HEK293 (cell line): ENCODE data around the gene KCTD7.

ENCODE experiments used
- BCL11B ChIP-seq: fragments of 450-650 bp; formaldehyde crosslinking; IDR thresholded peaks from 2 replicates; pipeline ENCODE4 v1.5.1; 2016; ENCODE audit warnings: low read depth, missing biosample characterization, missing genetic modification characterization
- GLI4 ChIP-seq: fragments of 450-650 bp; formaldehyde crosslinking; IDR thresholded peaks from 2 replicates; pipeline ENCODE4 v1.5.1; 2016; ENCODE audit warnings: missing biosample characterization, missing genetic modification characterization
- KLF16 ChIP-seq: fragments of 450-650 bp; formaldehyde crosslinking; IDR thresholded peaks from 2 replicates; pipeline ENCODE4 v1.5.1; 2017; ENCODE audit warnings: missing biosample characterization, missing genetic modification characterization
- SP7 ChIP-seq: fragments of 450-650 bp; formaldehyde crosslinking; IDR thresholded peaks from 2 replicates; pipeline ENCODE4 v1.5.1; 2016; ENCODE audit warnings: missing biosample characterization, missing genetic modification characterization
- ZIC2 ChIP-seq: fragments of 450-650 bp; formaldehyde crosslinking; IDR thresholded peaks from 2 replicates; pipeline ENCODE4 v1.5.1; 2016; ENCODE audit warnings: missing biosample characterization, missing genetic modification characterization
- ZNF146 ChIP-seq: fragments of 450-650 bp; formaldehyde crosslinking; IDR thresholded peaks from 2 replicates; pipeline ENCODE4 v1.5.1; 2016; ENCODE audit warnings: missing biosample characterization, missing genetic modification characterization
- ZNF2 ChIP-seq: fragments of 450-650 bp; formaldehyde crosslinking; IDR thresholded peaks from 2 replicates; pipeline ENCODE4 v1.5.1; 2016; ENCODE audit warnings: missing biosample characterization, missing genetic modification characterization
- ZNF202 ChIP-seq: fragments of 450-650 bp; formaldehyde crosslinking; IDR thresholded peaks from 2 replicates; pipeline ENCODE4 v1.5.1; 2016; ENCODE audit warnings: missing biosample characterization, missing genetic modification characterization, borderline replicate concordance
- ZNF266 ChIP-seq: fragments of 450-650 bp; formaldehyde crosslinking; IDR thresholded peaks from 2 replicates; pipeline ENCODE4 v1.5.1; 2016; ENCODE audit warnings: missing biosample characterization, missing genetic modification characterization, low read depth
- ZNF324 ChIP-seq: fragments of 450-650 bp; formaldehyde crosslinking; IDR thresholded peaks from 2 replicates; pipeline ENCODE4 v1.5.1; 2016; ENCODE audit warnings: missing biosample characterization, missing genetic modification characterization
- ZNF354C ChIP-seq: fragments of 450-650 bp; formaldehyde crosslinking; IDR thresholded peaks from 2 replicates; pipeline ENCODE4 v1.5.1; 2016; ENCODE audit warnings: missing biosample characterization, missing genetic modification characterization, low read depth, borderline replicate concordance
- ZNF423 ChIP-seq: fragments of 450-650 bp; formaldehyde crosslinking; IDR thresholded peaks from 2 replicates; pipeline ENCODE4 v1.5.1; 2016; ENCODE audit warnings: missing biosample characterization, missing genetic modification characterization
- ZNF473 ChIP-seq: fragments of 450-650 bp; formaldehyde crosslinking; IDR thresholded peaks from 2 replicates; pipeline ENCODE4 v1.5.1; 2017; ENCODE audit warnings: missing biosample characterization, missing genetic modification characterization
- ZNF48 ChIP-seq: fragments of 450-650 bp; formaldehyde crosslinking; IDR thresholded peaks from 2 replicates; pipeline ENCODE4 v1.5.1; 2016; ENCODE audit warnings: missing biosample characterization, missing genetic modification characterization
- ZNF501 ChIP-seq: fragments of 450-650 bp; formaldehyde crosslinking; IDR thresholded peaks from 2 replicates; pipeline ENCODE4 v1.5.1; 2016; ENCODE audit warnings: missing biosample characterization, missing genetic modification characterization
- ZNF549 ChIP-seq: fragments of 450-650 bp; IDR thresholded peaks from 2 replicates; pipeline ENCODE4 v1.5.1; 2018; ENCODE audit warnings: missing biosample characterization, missing genetic modification characterization, mild to moderate bottlenecking, inconsistent platforms, moderate library complexity
- ZNF623 ChIP-seq: fragments of 450-650 bp; formaldehyde crosslinking; IDR thresholded peaks from 2 replicates; pipeline ENCODE4 v1.5.1; 2016; ENCODE audit warnings: missing biosample characterization, missing genetic modification characterization
- ZNF664 ChIP-seq: fragments of 450-650 bp; formaldehyde crosslinking; IDR thresholded peaks from 2 replicates; pipeline ENCODE4 v1.5.1; 2016; ENCODE audit warnings: missing biosample characterization, missing genetic modification characterization
- ZNF76 ChIP-seq: fragments of 450-650 bp; formaldehyde crosslinking; IDR thresholded peaks from 2 replicates; pipeline ENCODE4; 2016; ENCODE audit warnings: low read depth, missing biosample characterization, missing genetic modification characterization, borderline replicate concordance
- ZXDB ChIP-seq: fragments of 450-650 bp; formaldehyde crosslinking; IDR thresholded peaks from 2 replicates; pipeline ENCODE4 v1.5.1; 2016; ENCODE audit warnings: missing biosample characterization, missing genetic modification characterization
- TF ChIP-seq, protein P1 (sequence below): fragments of 450-650 bp; formaldehyde crosslinking; IDR thresholded peaks from 2 replicates; pipeline ENCODE4 v1.5.1; 2016; ENCODE audit warnings: missing biosample characterization, missing genetic modification characterization
- TF ChIP-seq, protein P2 (sequence below): fragments of 450-650 bp; formaldehyde crosslinking; IDR thresholded peaks from 2 replicates; pipeline ENCODE4 v1.5.1; 2016; ENCODE audit warnings: missing biosample characterization, missing genetic modification characterization, borderline replicate concordance
- TF ChIP-seq, protein P3 (sequence below): fragments of 450-650 bp; formaldehyde crosslinking; IDR thresholded peaks from 2 replicates; pipeline ENCODE4 v1.5.1; 2016; ENCODE audit warnings: missing biosample characterization, missing genetic modification characterization
- TF ChIP-seq, protein P4 (sequence below): fragments of 450-650 bp; formaldehyde crosslinking; IDR thresholded peaks from 2 replicates; pipeline ENCODE4 v1.5.1; 2016; ENCODE audit warnings: missing biosample characterization, missing genetic modification characterization
- TF ChIP-seq, protein P5 (sequence below): fragments of 450-650 bp; formaldehyde crosslinking; IDR thresholded peaks from 2 replicates; pipeline ENCODE4 v1.5.1; 2016; ENCODE audit warnings: missing biosample characterization, missing genetic modification characterization
- TF ChIP-seq, protein P6 (sequence below): fragments of 450-650 bp; formaldehyde crosslinking; IDR thresholded peaks from 2 replicates; pipeline ENCODE4 v1.5.1; 2016; ENCODE audit warnings: missing biosample characterization, missing genetic modification characterization

The KCTD7 gene

DNA sequence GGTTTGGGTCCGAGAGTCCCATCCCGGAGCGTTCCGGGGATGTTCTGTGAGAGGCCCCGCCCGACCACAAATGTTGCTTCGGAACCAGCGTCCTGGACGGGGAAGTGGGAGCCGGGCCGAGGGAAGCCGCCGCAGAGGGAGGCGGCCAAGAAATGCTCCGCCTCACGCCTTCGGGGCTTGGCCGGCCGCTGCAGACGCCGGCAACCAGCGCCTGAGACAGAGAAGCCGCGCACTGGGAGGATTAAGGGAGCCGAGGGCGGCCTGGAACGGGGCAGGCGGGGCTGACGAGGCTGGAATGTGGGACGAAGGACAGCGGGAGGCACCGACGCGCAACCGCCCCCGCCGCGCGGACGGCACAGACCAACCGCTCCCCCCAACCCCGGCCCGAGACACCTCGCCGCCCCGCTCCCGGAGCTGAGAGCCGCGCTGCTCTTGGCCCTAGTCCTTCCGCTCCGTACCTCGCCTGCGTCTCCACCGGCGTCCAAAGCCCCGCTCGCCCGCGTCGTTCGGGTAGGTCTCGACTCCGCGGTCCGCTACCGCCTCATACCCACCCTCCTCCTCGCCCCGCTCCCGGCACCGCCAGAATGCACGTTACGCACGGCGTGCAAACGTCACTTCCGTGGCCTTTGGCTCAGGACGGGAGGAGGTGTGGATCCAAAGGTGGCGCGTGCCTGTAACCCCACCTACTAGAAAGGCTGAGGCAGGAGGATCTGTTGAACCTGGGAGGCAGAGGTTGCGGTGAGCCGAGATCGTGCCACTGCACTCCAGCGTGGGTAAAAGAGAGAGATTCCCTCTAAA is 36.7 kb upstream of the KCTD7 start (continued):
- TF ChIP-seq ZNF623 (no peak), ZNF423 (tag by site-specific recombination) (no peak), ZNF473 (tag by site-specific recombination) (no peak), KLF16 (0 out of 2 replicates have a peak, but pooled peaks have one; percentile 74), ZNF266 (tag by site-specific recombination) (no peak), GLI4 (tag by site-specific recombination) (no peak; the same call in 1 of the 2 replicates), ZNF501 (peak; percentile 83; the same call in 1 of the 2 replicates), ZNF76 (tag by site-specific recombination) (peak; percentile 90), ZNF2 (tag by site-specific recombination) (0 out of 2 replicates have a peak, but pooled peaks have one; percentile 43), ZNF324 (tag by site-specific recombination) (0 out of 2 replicates have a peak, but pooled peaks have one; percentile 44), ZNF202 (tag by site-specific recombination) (no peak), BCL11B (tag by site-specific recombination) (no peak), ZNF146 (tag by site-specific recombination) (peak; percentile 28; the same call in 1 of the 2 replicates), ZNF549 (tag by site-specific recombination) (no peak), ZIC2 (peak; percentile 53), ZXDB (tag by site-specific recombination) (peak; percentile 32; the same call in 1 of the 2 replicates), SP7 (tag by site-specific recombination) (peak; percentile 9; the same call in 1 of the 2 replicates), ZNF664 (tag by site-specific recombination) (no peak), ZNF48 (tag by site-specific recombination) (no peak), ZNF354C (tag by site-specific recombination) (no peak)
- TF ChIP-seq, protein P1, sequence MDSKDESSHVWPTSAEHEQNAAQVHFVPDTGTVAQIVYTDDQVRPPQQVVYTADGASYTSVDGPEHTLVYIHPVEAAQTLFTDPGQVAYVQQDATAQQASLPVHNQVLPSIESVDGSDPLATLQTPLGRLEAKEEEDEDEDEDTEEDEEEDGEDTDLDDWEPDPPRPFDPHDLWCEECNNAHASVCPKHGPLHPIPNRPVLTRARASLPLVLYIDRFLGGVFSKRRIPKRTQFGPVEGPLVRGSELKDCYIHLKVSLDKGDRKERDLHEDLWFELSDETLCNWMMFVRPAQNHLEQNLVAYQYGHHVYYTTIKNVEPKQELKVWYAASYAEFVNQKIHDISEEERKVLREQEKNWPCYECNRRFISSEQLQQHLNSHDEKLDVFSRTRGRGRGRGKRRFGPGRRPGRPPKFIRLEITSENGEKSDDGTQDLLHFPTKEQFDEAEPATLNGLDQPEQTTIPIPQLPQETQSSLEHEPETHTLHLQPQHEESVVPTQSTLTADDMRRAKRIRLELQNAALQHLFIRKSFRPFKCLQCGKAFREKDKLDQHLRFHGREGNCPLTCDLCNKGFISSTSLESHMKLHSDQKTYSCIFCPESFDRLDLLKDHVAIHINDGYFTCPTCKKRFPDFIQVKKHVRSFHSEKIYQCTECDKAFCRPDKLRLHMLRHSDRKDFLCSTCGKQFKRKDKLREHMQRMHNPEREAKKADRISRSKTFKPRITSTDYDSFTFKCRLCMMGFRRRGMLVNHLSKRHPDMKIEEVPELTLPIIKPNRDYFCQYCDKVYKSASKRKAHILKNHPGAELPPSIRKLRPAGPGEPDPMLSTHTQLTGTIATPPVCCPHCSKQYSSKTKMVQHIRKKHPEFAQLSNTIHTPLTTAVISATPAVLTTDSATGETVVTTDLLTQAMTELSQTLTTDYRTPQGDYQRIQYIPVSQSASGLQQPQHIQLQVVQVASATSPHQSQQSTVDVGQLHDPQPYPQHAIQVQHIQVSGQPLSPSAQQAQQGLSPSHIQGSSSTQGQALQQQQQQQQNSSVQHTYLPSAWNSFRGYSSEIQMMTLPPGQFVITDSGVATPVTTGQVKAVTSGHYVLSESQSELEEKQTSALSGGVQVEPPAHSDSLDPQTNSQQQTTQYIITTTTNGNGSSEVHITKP (tag by site-specific recombination): peak; percentile 73
- TF ChIP-seq, protein P2, sequence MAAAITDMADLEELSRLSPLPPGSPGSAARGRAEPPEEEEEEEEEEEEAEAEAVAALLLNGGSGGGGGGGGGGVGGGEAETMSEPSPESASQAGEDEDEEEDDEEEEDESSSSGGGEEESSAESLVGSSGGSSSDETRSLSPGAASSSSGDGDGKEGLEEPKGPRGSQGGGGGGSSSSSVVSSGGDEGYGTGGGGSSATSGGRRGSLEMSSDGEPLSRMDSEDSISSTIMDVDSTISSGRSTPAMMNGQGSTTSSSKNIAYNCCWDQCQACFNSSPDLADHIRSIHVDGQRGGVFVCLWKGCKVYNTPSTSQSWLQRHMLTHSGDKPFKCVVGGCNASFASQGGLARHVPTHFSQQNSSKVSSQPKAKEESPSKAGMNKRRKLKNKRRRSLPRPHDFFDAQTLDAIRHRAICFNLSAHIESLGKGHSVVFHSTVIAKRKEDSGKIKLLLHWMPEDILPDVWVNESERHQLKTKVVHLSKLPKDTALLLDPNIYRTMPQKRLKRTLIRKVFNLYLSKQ (tag by site-specific recombination): no peak
- TF ChIP-seq, protein P3, sequence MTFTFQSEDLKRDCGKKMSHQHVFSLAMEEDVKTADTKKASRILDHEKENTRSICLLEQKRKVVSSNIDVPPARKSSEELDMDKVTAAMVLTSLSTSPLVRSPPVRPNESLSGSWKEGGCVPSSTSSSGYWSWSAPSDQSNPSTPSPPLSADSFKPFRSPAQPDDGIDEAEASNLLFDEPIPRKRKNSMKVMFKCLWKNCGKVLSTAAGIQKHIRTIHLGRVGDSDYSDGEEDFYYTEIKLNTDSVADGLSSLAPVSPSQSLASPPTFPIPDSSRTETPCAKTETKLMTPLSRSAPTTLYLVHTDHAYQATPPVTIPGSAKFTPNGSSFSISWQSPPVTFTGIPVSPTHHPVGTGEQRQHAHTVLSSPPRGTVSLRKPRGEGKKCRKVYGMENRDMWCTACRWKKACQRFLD (tag by site-specific recombination): no peak
- TF ChIP-seq, protein P4, sequence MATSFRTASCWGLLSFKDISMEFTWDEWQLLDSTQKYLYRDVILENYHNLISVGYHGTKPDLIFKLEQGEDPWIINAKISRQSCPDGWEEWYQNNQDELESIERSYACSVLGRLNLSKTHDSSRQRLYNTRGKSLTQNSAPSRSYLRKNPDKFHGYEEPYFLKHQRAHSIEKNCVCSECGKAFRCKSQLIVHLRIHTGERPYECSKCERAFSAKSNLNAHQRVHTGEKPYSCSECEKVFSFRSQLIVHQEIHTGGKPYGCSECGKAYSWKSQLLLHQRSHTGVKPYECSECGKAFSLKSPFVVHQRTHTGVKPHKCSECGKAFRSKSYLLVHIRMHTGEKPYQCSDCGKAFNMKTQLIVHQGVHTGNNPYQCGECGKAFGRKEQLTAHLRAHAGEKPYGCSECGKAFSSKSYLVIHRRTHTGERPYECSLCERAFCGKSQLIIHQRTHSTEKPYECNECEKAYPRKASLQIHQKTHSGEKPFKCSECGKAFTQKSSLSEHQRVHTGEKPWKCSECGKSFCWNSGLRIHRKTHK: no peak
- TF ChIP-seq, protein P5, sequence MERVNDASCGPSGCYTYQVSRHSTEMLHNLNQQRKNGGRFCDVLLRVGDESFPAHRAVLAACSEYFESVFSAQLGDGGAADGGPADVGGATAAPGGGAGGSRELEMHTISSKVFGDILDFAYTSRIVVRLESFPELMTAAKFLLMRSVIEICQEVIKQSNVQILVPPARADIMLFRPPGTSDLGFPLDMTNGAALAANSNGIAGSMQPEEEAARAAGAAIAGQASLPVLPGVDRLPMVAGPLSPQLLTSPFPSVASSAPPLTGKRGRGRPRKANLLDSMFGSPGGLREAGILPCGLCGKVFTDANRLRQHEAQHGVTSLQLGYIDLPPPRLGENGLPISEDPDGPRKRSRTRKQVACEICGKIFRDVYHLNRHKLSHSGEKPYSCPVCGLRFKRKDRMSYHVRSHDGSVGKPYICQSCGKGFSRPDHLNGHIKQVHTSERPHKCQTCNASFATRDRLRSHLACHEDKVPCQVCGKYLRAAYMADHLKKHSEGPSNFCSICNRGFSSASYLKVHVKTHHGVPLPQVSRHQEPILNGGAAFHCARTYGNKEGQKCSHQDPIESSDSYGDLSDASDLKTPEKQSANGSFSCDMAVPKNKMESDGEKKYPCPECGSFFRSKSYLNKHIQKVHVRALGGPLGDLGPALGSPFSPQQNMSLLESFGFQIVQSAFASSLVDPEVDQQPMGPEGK: peak; percentile 79
- TF ChIP-seq, protein P6, sequence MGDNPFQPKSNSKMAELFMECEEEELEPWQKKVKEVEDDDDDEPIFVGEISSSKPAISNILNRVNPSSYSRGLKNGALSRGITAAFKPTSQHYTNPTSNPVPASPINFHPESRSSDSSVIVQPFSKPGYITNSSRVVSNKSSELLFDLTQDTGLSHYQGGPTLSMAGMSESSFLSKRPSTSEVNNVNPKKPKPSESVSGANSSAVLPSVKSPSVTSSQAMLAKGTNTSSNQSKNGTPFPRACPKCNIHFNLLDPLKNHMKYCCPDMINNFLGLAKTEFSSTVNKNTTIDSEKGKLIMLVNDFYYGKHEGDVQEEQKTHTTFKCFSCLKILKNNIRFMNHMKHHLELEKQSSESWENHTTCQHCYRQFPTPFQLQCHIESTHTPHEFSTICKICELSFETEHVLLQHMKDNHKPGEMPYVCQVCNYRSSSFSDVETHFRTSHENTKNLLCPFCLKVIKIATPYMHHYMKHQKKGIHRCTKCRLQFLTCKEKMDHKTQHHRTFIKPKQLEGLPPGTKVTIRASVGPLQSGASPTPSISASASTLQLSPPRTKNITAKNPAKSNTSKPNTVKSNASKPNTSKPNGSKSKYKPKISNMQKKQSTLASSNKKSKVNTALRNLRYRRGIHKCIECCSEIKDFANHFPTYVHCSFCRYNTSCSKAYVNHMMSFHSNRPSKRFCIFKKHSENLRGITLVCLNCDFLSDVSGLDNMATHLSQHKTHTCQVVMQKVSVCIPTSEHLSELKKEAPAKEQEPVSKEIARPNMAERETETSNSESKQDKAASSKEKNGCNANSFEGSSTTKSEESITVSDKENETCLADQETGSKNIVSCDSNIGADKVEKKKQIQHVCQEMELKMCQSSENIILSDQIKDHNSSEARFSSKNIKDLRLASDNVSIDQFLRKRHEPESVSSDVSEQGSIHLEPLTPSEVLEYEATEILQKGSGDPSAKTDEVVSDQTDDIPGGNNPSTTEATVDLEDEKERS (tag by site-specific recombination): no peak
